Mucosa of rectum (tissue), 2 donors: ENCODE measurements around the gene KRTAP22-1.

Source experiments
- H3K27ac ChIP-seq, 2 donors: one replicate each; pipeline ENCODE4 v1.7.0; 2013; ENCODE audit warnings: inconsistent platforms in 2 of 2, low read depth in 2 of 2, low read length in 2 of 2
- H3K27me3 ChIP-seq, 2 donors: one replicate each; pipeline ENCODE4 v1.7.0; 2013; ENCODE audit warnings: low read length in 2 of 2; ENCODE audit not compliant: control insufficient read depth in 2 of 2, insufficient read depth in 2 of 2
- H3K36me3 ChIP-seq, 2 donors: one replicate each; pipeline ENCODE4 v1.7.0; 2013; ENCODE audit warnings: low read length in 2 of 2; ENCODE audit not compliant: control insufficient read depth in 2 of 2, insufficient read depth in 2 of 2
- H3K4me1 ChIP-seq, 2 donors: one replicate each; pipeline ENCODE4 v1.7.0; 2013; ENCODE audit warnings: low read length in 2 of 2, mild to moderate bottlenecking in 1 of 2; ENCODE audit not compliant: control insufficient read depth in 2 of 2, insufficient read depth in 2 of 2
- H3K4me3 ChIP-seq, 2 donors: one replicate each; pipeline ENCODE4 v1.7.0; 2013; ENCODE audit warnings: low read length in 2 of 2
- H3K9ac ChIP-seq, 2 donors: one replicate each; pipeline ENCODE4 v1.7.0; 2013; ENCODE audit warnings: low read length in 2 of 2, low read depth in 1 of 2, mild to moderate bottlenecking in 1 of 2
- H3K9me3 ChIP-seq, 2 donors: one replicate each; pipeline ENCODE4 v1.7.0; 2013; ENCODE audit warnings: low read length in 2 of 2; ENCODE audit not compliant: control insufficient read depth in 2 of 2
- donor health status: healthy.
- donor health status: Normal muscosa, but diverticular disease.

Gene KRTAP22-1

DNA sequence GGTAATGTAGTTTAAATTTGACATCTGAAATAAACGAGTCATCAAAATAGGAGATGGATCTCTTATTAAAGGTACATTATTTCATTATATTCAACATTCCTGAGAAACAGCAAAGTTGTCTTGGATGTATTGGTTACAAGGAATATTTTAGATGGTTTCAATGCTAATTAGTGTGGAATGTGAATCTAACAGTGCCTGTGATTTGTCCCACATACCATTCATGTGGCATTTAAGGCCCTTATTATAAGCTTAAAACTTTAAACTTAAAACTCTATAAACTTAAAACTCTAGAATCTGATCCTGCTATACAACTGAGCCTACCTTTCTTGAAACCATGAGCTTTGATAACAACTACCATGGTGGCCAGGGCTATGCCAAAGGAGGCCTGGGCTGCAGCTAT is at the start of gene KRTAP22-1:
KRTAP22-1 (plus strand) TSS at position 301 of the 400 bp plus-strand sequence.
- Histone ChIP-seq H3K4me1 (no peaks in the 10 kb centered on the region), H3K27ac (no peak within 1 kb of the TSS), H3K9ac (no peak within 1 kb of the TSS)

DNA sequence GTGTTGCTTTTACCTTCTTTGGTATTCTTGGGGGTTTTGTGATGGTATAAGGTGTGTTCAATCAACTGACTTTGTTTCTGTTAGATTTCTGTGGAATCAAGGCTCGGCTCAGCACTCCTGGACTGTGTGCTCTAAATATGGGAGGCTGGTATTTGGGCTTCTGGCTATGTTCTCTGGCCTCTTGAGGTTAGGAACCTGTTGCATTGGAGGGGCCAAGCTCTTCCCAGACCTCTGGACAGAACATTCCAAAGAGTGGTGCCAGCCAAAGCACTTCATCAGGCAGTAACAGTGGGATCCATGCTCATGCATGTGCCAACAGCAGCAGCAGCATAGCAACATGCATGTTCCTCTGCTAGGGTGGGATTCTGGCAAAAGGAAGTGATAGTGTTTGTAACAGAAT is 48.1 kb upstream of the KRTAP22-1 start:
- Histone ChIP-seq H3K27me3 (no peaks in the 10 kb centered on the region), H3K4me3 (no peak overlapping the region), H3K36me3 (no peaks in the 10 kb centered on the region), H3K27ac (no peak overlapping the region), H3K4me1 (no peaks in the 10 kb centered on the region), H3K9ac (no peak overlapping the region), H3K9me3 (no peaks in the 10 kb centered on the region)

More for the DNA sequence above, at the start of gene KRTAP22-1:
- Histone ChIP-seq H3K27me3 (no peaks in the 10 kb centered on the region), H3K36me3 (no peaks in the 10 kb centered on the region), H3K4me3 (no peak within 1 kb of the TSS), H3K9me3 (peaks cover 9% of the 10 kb centered on the region in 2 donors)

DNA sequence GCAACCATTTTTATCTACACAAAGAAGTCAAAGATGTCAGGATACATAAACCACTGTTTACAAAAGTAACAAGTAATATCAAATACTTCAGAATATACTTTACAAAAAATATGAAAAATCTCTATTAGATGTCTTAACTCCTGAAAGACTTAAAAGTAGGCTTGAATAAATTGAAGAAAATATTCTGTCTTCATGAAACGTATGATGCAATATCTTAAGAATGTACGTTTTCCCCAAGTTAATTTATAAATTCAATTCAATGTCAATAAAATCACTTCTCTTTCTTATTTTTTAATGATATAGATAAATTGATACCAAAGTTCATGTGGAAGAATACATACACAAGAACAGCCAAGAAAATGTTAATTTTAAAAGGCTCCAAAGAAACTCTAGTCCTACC is 45.8 kb upstream of the KRTAP22-1 start:
- Histone ChIP-seq H3K36me3 (no peaks in the 10 kb centered on the region), H3K27me3 (no peaks in the 10 kb centered on the region), H3K9ac (no peak overlapping the region), H3K4me3 (no peak overlapping the region), H3K9me3 (no peaks in the 10 kb centered on the region), H3K4me1 (no peaks in the 10 kb centered on the region), H3K27ac (no peak overlapping the region)

DNA sequence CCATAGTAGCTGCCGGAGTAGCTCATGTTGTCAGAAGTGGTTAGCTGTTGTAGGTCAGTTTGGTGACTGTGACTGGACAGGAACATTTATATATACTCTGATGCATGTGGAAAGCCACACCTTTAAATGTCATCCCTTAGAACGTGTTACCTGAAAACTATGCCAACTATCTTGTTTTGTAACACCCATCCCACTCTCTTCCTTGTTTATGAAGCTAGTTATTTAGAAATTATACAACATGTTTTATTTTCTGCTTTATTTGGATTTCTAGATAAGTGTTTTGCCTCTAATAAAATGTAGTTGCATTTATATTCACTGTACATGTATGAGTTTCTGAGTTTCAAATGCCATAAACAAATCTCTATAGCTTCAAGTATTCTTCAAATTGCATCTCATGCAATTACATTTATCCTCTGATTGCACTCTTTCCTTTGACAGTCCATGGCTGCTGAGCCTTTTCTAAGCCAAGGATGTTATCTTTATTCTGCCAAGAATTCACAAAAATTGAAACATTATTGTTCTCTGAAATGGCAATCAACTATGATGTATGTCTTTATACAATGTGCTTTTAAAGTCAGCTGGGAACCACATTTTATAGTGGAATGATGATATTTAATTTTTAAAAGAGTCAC is 39.5 kb upstream of the KRTAP22-1 start, which contains the start of gene KRTAP19-7:
KRTAP19-7 (minus strand) TSS at position 51 of the 632 bp plus-strand sequence; CDS start at position 26, 25 bp downstream.
- Histone ChIP-seq H3K27me3 (no peaks in the 10 kb centered on the region), H3K36me3 (no peaks in the 10 kb centered on the region), H3K9me3 (no peaks in the 10 kb centered on the region), H3K4me3 (no peak within 1 kb of the TSS), H3K27ac (no peak within 1 kb of the TSS), H3K9ac (no peak within 1 kb of the TSS), H3K4me1 (no peaks in the 10 kb centered on the region)

DNA sequence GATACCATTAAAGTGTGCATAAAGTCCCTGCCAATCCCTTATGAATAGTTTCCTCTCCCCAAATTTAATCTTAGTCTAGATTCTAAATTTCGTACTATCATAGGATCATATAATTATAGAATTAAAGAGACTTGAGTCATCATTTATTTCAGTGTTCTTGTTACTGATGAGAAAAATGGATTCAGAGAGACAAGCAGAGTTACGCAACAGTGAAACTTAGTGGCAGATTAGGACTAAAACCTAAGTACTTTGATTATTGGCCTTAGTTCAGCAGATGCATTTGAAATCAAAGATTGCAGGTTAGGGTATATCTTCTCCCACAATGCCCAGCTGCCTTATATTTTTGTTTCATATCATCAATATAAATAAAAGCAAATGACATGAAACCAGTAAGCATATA is 38.9 kb upstream of the KRTAP22-1 start:
- H3K4me1 ChIP-seq, result no peaks in the 10 kb centered on the region
- no peak overlapping the region for H3K9ac ChIP-seq
- no peak overlapping the region for H3K4me3 ChIP-seq
- H3K27me3 ChIP-seq, result no peaks in the 10 kb centered on the region
- no peak overlapping the region for H3K27ac ChIP-seq
- H3K36me3 ChIP-seq, result no peaks in the 10 kb centered on the region
- no peaks in the 10 kb centered on the region for H3K9me3 ChIP-seq

DNA sequence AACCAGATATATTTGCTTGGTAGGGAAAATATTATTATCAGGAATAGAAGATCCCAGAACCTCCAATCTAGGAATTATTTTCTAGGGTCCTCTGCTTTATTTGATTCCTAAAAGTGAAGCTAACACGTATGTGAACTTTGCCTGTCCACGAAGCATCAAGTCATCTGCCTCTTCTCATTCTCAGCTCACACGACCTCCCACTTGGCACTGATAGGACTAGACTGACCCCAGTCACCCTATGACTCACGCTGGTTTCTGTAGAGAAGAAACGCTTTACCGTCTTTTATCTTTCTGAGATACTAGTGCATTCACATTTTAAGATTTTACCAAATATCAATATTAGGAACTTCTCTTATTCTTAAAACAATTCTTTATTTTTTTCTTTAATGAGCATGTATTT is 37.8 kb upstream of the KRTAP22-1 start:
- H3K27me3 ChIP-seq, result no peaks in the 10 kb centered on the region

DNA sequence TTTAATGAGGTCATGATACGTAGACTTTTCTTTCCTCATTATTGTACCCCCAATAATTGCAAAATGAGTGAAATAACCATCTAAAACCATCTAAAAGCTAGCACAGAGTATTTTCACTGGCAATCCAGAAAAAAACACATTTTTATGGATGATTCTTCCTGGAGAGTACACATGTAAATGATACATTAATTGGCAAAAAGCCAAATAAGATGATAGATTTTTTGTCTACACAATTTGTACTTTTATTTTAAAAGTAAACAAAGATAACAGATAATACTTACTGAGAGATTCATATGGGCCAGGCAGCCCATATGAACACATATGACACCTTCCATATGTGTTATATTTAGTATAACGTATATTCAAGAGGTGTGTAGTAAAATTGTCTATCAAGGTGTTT is 37.3 kb upstream of the KRTAP22-1 start:
- no peak overlapping the region for H3K4me3 ChIP-seq
- no peaks in the 10 kb centered on the region for H3K9me3 ChIP-seq
- H3K27me3 ChIP-seq, result no peaks in the 10 kb centered on the region
- H3K4me1 ChIP-seq, result no peaks in the 10 kb centered on the region
- no peak overlapping the region for H3K9ac ChIP-seq
- H3K27ac ChIP-seq, result no peak overlapping the region
- H3K36me3 ChIP-seq, result no peaks in the 10 kb centered on the region

More for the DNA sequence above, 37.8 kb upstream of the KRTAP22-1 start:
- H3K9ac ChIP-seq, result no peak overlapping the region
- H3K4me1 ChIP-seq, result no peaks in the 10 kb centered on the region
- no peak overlapping the region for H3K4me3 ChIP-seq
- no peaks in the 10 kb centered on the region for H3K9me3 ChIP-seq
- no peaks in the 10 kb centered on the region for H3K36me3 ChIP-seq
- no peak overlapping the region for H3K27ac ChIP-seq

DNA sequence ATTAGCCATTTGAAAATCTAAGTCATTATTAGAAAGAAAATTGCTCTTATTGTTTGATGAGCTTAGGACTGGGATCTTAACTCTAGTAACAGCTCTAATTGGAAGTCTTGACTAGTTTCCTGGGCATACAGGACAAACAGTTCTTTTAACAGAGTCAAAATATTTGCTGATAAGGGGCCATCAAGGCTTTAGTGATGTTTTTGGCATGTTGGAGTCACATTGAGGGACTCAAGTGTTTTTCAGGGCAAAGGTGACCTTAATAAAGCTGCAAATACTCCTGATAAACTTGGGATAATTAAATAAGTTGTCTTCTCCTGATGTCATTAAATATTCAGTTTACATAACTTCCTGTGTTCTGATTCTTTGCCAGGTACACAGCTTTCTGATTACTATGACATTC is 33.3 kb upstream of the KRTAP22-1 start:
- no peak overlapping the region for H3K4me3 ChIP-seq
- no peaks in the 10 kb centered on the region for H3K4me1 ChIP-seq
- H3K36me3 ChIP-seq, result no peaks in the 10 kb centered on the region
- no peak overlapping the region for H3K27ac ChIP-seq
- H3K9me3 ChIP-seq, result peaks cover 0 to 2% of the 10 kb centered on the region in 2 donors
- H3K27me3 ChIP-seq, result no peaks in the 10 kb centered on the region
- H3K9ac ChIP-seq, result no peak overlapping the region

DNA sequence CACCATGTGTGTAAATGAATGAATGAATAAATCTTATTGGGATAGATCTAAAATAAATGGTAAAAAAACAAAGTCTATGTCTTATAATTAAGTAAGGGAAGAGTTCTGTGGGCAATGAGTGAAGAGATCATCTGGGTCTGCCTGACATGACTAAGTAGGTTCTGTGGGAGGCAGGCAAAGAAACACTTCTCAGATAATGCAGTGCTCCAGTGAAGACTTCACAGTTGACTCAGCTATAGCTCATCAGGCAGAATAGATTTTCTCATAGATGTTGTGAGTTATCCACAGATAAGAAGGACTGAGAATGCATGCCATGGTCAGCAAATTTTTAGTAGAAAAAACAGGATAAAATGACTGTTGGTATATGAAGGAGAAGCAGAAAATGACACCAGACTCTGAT is 23.1 kb upstream of the KRTAP22-1 start:
- Histone ChIP-seq H3K9me3 (no peaks in the 10 kb centered on the region), H3K9ac (no peak overlapping the region), H3K4me3 (no peak overlapping the region), H3K36me3 (no peaks in the 10 kb centered on the region), H3K27ac (no peak overlapping the region), H3K27me3 (no peaks in the 10 kb centered on the region), H3K4me1 (no peaks in the 10 kb centered on the region)

DNA sequence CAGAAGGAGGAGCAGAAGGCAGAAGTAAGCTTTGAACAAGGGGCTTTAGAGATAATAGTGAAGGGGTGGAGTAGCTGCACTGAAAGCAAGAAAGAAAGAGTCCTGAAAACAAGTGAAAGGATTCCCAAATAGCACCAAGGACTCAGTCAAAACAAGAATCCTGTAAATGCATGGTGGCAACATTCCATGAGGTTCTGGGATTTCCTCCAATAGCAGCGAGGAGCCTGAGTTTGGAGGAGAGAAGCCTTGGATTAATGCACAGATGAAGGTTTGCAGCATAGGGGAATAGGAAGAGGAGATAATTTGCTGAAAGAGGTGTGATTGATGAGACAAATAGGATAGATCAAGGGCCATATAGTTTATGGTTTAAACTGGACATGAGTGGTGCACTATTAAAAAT is 21.5 kb upstream of the KRTAP22-1 start:
- H3K9ac ChIP-seq, result no peak overlapping the region
- no peaks in the 10 kb centered on the region for H3K4me1 ChIP-seq
- no peaks in the 10 kb centered on the region for H3K9me3 ChIP-seq
- no peaks in the 10 kb centered on the region for H3K27me3 ChIP-seq
- H3K36me3 ChIP-seq, result no peaks in the 10 kb centered on the region
- no peak overlapping the region for H3K4me3 ChIP-seq
- H3K27ac ChIP-seq, result no peak overlapping the region
